Activated CD4-positive, alpha-beta T cell treated with anti-CD3 and anti-CD28 coated beads for 4 hours (primary cell): ENCODE measurements around the gene AP3D1.
"Not testable (repeated sequence)": the region's sequence is repeated elsewhere in the genome, so short reads cannot be mapped to it uniquely, and the experiment has no call there.

Source experiments
- DNase-seq, 2 donors: peaks; one replicate each; pipeline ENCODE4 v3.0.0-alpha.2; 2020

AP3D1 gene

GRCh38 chr19:2151339-2152229, at the start of gene AP3D1:
AP3D1 (minus strand) TSS chr19:2151566; CDS start chr19:2151334, 232 bp downstream.
- peak; percentile 100 for DNase-seq

- DNase-seq: not testable (repeated sequence)
These were observed 49.4 kb upstream of the AP3D1 start for GRCh38 chr19:2200624-2201294.

DNA sequence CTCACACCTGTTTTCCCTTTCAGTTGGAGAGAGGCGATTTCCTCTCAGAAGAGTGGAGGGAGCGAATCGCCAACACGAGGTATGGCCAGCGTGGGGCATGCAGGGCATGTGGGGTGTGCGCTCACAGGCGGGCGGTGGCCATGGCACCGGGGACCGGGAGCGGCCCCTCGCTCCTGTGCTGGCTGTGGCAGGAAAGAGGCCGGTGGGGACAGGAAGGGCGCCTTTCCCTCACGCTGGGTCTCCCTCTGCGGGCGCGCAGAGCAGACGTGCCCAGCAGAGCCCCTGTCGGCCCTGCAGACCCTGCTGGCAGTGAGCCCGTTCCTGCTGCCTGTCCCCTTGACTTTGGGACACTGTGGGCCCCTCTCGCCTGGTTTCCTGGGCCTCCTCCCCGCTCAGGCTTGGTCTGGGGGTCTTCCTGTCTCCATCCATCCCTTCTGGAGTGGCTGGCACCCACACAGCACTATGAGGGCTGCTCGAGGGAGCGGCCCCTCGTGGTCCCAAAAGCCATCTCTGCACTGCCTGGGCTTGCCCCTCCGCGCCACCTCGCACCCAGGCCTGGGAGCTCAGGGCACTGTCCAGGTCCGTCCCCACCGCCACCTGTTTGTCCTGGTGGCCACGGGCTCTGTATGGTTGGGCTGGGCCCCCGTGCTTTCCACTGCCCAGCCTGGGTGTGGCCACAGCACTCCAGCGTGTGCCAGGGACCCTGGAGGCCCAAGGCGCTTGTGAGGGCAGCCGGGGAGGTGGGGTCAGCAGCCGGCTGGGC, 48.7 kb upstream of the AP3D1 start:
- no peak for DNase-seq

GRCh38 chr19:2199215-2199614, 47.8 kb upstream of the AP3D1 start:
- DNase-seq: no peak

DNA sequence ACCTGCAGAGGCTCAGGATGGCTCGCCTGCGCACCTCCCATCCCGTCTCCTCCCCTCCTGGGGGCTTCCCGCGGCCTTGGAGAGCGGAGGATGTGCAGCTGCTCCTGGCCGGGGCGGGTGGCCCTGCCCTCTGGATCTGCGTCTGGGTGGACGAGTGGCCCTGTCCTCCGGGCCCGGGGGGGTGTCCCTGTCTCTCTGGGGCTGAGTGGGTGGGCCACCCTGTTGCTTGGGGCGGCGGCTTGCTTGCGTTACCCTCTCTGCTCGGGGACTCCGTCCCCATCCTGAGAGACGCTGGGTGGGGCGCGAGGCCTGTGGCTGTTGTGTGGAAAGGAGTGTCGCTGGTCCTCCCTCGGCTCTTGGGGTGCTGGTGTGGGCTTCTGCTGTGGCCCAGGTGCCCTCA, 47.0 kb upstream of the AP3D1 start:
- no peak for DNase-seq

GRCh38 chr19:2197270-2197669, 45.9 kb upstream of the AP3D1 start:
- DNase-seq: no peak

DNA sequence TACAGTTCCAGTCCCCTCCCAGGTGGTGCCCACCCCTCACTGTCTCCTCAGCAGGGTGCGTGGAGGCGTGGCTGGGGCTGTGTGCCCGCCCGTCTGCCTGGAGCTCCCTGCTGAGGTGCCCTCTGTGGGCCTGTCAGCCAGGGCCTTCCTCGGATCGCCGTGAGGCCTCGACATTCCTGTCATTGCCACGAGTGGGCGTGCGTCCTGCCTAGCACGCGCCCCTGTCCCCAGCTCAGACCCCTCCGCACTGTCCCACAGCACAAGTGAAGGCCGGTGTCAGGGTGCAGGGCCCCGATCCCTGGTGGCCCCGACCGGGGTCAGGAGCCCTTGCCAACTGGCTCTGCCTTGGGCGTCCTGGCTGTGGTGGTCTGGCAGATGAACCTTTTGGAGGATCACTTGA, 44.5 kb upstream of the AP3D1 start:
- DNase-seq: no peak

DNA sequence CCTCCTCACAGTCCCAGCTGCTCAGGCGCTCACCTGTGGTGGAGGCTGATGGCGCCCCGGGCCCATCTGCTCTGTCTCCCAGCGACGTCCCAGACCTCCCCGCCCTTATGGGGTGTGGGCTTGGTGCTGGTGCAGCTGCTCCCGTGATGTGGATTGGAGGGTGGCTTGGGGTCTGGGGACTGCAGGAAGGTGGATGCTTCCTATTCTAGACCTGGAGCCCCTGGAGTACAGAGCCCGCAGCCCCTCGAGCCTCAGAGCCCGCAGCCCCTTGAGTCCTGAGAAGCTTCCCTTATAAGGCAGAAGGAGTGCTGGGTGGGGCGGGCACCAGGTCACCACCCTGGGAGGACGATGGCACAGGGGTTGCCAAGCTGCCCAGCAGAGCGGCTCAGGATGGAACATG, 44.0 kb upstream of the AP3D1 start:
- no peak for DNase-seq

GRCh38 chr19:2194513-2195078, 43.2 kb upstream of the AP3D1 start:
- DNase-seq: no peak

DNA sequence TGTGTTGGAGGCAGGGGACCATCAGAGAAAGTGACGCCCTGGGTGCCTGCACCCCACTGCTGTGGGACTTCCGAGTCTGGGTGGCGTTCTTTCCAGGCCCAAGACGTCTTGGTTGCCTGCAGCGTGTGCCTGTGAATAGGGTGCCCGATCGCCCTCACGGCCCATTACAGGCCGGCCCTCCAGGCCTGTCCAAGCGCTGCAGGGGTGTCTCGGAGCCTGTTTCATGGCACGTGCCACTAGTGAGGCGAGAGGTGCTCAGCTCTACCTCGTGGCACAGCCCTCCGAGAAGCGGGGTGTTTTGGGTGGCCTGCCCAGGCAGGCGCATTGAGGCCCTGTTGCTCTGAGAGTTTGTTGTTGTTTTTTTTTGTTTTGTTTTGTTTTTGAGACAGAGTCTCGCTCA, 42.4 kb upstream of the AP3D1 start:
- DNase-seq: no peak

DNA sequence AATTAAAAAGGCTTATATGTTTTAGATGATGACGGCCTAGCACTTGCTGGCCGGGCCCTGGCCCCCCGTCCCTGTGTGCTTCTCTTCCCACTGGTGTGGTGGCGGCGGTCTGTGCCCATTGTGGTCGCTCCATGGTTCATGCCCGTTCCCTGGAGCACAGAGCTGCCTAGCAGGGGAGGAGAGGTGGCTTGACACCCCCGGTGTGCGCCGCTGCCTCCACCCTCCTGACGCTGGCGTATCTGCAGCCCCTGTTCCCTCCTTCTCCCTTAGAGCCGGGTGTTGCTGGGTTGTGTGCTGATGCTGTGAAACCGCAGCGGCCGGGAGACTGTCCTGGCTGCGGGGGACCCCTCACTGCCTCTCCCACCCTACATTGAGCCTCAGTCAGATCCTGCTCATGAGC, 41.5 kb upstream of the AP3D1 start:
- no peak for DNase-seq

- no peak for DNase-seq
These were observed 40.3 kb upstream of the AP3D1 start for GRCh38 chr19:2191456-2192310.

DNA sequence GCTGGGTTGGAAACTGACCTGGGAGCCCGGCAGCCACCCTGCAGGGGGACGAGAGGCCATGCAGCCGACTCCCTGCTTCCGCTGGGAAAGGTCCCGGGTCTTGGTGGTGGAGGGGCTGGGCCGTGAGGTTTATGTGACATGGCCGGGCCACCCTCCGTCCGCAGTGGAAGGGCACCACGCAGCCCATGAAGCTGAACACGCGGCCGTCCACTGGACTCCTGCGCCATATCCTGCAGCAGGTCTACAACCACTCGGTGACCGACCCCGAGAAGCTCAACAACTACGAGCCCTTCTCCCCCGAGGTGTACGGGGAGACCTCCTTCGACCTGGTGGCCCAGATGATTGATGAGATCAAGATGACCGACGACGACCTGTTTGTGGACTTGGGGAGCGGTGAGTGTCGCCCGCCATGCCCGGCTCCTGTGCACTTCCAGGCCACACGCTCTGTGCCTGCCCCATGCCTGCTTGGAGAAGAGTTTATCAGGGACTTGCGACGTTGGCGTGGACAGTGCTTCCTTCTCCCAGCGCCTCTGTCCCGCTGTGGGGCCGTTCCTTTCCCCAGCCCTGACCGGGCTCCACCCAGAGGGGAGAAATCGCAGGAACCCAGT, 39.6 kb upstream of the AP3D1 start:
- no peak for DNase-seq

DNA sequence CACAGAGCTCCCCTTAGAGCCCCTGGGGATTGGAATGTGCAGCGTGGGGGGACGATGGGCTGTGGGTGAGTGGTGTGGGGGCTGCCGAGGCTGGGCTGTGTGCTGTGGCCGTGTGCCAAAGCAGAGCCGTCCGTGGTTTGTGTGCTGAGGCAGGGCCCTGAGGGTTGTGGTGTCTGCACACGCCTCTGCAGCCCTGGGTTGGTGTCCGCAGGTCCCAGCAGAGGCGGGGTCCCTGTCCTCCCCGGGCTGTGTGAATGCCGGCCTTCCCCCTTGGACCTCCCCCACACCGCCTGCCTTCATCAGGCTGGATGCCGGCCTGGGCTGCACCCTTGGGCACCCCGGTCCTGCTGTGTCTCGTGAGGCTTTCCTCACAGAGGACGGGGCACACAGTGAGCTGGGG, 38.5 kb upstream of the AP3D1 start:
- no peak for DNase-seq

- DNase-seq: peak; percentile 15 to 29
These were observed 37.5 kb upstream of the AP3D1 start for GRCh38 chr19:2188708-2189385.

- no peak for DNase-seq
These were observed 35.8 kb upstream of the AP3D1 start for GRCh38 chr19:2187159-2187558.

GRCh38 chr19:2186071-2186846, 34.9 kb upstream of the AP3D1 start:
- no peak for DNase-seq

DNA sequence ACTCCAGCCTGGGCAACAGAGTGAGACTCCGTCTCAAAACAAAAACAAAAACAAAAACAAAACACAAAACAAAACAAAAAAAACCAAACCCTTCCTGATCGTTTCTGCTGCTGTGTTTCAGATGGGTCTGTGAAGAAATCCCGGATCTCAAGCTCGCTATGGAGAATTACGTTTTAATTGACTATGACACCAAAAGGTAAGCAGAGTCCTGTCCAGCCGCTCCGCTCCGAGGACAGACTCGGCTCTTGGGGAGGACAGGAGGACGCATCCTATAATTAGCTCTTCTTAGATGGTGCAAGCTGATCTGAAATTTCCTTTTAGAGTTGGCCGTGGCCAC, 34.3 kb upstream of the AP3D1 start:
- DNase-seq: no peak

DNA sequence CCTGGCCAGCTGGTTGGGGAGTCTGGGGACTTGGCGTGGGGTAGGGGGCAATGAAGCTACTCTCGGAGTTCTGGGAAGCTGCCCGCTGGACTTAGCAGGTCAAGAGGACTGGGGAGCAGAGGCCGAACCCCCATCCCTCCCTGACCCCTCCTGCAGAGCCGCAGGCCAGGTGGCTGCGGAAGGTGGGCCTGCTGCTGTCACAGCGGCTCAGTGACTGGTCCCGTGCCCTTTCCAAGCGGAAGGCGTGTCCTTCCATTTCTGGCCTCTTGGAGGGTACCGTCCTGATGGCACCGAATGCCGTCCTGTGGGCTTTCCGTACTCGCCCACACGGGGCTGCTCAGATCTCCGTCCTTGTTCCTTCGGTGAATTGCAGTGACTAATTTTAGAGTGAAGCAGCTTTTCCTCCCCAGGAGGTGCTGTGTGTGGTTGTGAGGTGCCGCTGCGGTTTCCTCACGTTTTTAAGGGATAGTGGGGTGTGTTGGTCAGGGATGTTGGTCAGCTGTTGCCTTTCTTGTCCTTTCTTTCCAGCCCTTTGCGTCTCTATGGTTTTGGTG, 33.1 kb upstream of the AP3D1 start:
- DNase-seq: no peak

GRCh38 chr19:2181633-2181997, 30.2 kb upstream of the AP3D1 start:
- no peak for DNase-seq
